GM19324 (cell line): Measurements from ENCODE around the gene PPP1CC.
A peak's percentile ranks its signal among the peaks of the same experiment; 100 is the strongest.
"Not testable (repeated sequence)": the region's sequence is repeated elsewhere in the genome, so short reads cannot be mapped to it uniquely, and the experiment has no call there.

Experiments
- ATAC-seq: cut with Tn5 transposase; IDR thresholded peaks from one replicate; pipeline ENCODE4 v1.9.1; 2021; ENCODE audit warnings: mild to moderate bottlenecking, moderate library complexity; ENCODE audit not compliant: unreplicated experiment, low FRiP score

The PPP1CC gene

DNA sequence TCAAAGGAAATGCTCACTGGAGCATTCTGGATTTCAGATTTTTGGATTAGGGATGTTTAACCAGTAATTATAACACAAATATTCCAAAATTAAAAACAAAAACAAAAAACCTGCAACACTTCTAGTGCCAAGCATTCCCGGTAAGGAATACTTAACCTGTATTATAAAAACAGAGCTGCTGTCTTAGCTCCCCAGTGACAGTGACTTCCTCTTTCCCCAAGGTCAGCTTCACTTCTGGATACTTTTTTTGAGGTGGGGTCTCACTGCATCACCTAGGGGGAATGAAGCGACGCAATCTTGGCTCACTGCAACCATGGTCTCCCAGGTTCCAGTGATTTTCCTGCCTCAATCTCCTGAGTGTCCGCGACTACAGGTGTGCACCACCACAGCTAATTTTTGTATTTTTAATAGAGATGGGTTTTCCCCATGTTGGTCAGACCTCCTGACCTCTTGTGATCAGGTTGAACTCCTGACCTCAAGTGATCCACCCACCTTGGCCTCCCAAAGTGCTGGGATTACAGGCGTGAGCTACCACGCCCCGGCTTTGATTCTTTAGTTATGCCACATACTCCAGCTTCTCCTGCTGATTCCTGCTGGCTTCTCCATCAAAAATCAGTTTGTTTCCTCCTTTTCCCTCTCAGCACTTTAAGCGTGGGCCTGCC is 15.9 kb downstream of the PPP1CC start:
- no peak for ATAC-seq

DNA sequence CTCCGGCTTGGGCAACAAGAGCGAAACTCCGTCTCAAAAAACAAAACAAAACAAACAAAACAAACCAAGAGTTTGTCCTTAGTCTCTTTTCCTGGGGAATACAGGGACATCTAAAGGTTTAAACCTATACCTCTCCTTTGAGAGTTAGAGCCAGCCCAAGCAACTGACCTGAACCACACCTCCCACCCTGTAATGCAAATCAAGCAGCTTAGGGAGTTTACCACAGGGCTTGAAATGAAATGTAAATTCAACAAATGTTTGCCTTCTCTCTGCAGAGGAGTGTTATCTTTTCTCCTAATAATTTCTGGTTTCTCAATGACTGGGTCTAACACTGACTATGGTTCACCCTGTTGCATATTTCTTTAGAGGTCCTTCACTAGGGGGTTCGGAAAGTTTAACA is 16.7 kb downstream of the PPP1CC start:
- no peak for ATAC-seq

DNA sequence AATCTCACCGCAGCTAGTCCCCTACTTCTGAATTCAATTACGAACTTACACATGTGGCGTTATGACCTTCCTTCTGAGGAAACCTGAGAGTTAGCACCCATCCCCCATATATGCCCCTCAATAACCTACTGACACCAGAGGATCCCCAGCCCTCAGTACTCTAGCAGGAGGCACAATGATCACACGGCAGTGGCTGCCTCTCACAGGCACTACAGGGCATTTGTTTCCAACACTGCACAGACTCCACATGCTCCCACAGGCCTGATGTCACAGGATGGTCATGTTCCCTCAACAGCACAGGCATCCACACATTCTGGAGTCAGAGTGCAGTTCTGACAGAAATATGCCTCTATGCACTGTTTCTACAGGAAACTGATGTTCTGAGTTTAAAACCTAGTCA is 17.4 kb downstream of the PPP1CC start:
- no peak for ATAC-seq

GRCh38 chr12:110722892-110723291 is 19.8 kb downstream of the PPP1CC start:
- not testable (repeated sequence) for ATAC-seq

DNA sequence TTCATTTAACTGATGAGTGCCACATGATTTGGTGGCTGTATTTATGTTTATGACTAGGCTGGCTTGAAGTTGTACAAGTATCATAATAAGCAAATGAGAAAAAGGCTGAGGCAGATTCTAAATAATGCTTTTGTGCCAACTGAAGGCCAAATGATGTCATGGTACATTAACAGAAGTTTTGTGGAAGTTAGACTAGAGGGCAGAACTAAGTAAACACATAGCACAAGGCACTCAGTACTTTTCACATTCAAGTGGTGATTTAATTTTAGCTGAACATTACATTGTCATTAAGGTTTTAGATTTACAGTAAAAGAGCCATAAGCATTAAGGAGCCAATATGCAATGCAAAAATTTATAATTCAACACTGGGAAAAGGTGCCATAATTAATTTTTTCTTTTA is 21.1 kb downstream of the PPP1CC start:
- no peak for ATAC-seq

- no peak for ATAC-seq
Observed at GRCh38 chr12:110720516-110720915, 22.2 kb downstream of the PPP1CC start.

GRCh38 chr12:110718222-110718908 is 24.3 kb downstream of the PPP1CC start:
- no peak for ATAC-seq

GRCh38 chr12:110717037-110717436 is 25.7 kb downstream of the PPP1CC start:
- no peak for ATAC-seq

DNA sequence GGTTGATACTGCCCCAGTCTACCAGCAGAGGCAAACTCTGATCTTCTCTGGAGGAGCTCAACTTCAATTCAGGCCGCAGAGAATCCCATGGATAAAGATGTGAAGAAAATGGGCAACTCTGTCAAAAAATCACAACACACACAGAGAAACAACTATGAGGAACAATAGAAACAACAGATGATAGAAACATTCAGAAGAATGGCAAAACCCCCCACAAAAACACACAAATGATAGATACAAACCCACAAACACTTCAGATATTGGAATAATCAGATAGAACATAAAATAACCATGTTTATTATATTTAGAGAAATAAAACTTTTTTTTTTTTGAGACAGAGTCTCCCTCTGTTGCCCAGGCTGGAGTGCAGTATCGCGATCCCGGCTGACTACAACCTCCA is 33.8 kb downstream of the PPP1CC start:
- no peak for ATAC-seq

- ATAC-seq, result no peak
Observed at GRCh38 chr12:110705309-110705708, 37.4 kb downstream of the PPP1CC start.

GRCh38 chr12:110704750-110705149 is 37.9 kb downstream of the PPP1CC start:
- no peak for ATAC-seq

GRCh38 chr12:110704231-110704630 is 38.5 kb downstream of the PPP1CC start:
- no peak for ATAC-seq

DNA sequence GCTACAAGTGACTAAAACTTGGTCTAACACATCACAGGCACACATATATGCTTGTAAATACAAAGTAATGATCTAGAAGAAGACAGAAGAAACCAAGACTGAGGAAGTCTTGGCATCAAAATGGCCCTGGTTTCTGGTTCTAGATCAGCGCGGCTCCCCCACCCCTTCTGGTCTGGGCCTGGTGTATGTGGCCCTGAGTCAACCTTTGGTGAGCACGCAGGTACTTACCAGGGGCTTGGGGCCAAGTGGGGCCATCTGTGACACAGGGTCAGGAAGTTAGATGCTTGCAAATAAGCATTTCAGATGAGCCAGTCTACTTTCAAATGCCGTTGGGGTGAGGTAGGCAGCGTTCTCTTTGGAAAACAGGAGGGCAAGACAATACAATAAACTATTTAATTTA is 40.6 kb downstream of the PPP1CC start:
- ATAC-seq, result no peak

DNA sequence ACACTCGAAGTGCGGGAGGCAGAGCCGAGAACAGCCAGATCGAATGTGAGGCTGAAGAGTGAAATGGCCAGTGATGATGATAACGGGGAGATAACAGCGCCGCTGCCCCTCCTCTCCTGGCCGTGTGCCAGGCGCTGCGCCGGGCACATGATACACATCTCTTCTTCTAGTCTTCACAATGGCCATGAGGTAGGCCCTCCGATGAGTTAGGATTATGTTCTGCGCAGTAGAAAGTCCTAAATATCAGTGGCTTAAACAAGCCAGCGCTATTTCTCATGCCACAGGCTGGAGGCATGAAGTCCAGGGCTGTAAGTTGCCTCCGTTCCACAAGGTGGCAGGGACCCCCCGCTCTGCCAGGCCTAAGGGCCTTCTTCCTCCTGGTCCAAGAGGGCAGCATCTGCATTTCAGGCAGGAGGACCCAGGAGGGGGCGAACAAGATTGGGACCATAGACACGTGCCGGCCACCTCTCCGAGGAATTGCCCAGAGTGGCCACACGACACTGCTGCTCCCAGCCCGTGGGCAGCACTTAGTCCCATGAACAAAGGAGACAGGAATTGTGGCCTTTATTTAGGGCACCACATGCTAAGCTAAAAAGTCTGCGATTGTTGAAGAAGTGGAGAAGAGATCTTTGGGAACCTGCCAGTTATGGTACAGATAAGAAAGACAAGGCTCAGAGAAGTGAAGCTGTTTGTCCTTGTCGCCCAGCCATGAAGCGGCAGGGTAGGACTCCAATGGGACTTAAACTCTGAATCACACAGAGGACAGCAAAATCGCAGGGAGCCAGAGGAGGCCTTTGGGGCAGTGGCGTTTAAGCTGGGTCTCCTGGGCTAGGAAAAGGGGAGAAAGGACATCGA is 42.9 kb downstream of the PPP1CC start:
- no peak for ATAC-seq

- ATAC-seq, result peak; percentile 76
Observed at GRCh38 chr12:110698171-110698902, 44.4 kb downstream of the PPP1CC start.

- ATAC-seq, result no peak
Observed at GRCh38 chr12:110697236-110697635, 45.5 kb downstream of the PPP1CC start.

DNA sequence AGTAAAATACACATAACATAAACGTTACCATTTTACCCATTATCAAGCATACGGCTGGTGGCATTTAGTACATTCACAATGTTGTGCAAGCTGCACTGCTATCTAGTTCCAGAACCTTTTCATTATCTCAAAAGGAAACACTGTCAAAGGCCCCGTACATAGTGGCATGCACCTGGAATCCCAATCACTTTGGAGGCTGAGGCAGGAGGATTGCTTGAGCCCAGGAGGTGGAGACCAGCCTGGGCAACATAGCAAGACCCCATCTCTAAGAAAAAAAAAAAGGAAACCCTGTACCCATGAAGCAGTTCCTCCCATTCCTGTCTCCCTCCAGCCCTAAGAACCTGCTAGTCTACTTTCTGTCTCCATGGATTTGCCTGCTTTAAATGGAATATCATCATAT is 46.4 kb downstream of the PPP1CC start:
- no peak for ATAC-seq

DNA sequence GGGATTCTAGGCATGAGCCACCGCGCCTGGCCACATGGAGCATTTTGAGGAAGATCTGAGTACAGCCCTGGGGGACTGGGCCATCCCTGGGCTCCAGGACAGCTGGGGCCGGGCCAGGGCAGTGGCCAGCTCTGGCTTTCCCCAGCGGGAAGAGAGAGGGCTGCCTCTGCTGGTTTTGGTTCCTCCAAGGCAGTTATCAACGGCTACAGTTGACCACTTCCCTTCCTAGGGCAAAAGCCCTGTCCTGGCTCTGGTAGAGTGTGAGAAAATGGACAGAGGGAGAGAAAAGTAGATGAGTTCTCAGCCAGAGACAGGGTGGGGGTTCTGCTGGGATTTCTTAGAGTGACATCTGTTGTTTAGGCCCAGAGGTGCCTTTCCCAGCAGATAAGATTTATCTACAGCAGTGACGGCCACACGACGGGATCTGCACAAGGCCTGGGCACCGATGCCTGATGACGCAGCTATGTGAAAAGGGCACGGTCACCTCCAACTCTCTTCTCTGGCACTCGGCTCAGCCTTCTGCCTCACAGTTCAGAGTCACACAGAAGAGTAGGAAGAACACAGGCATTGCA is 48.3 kb downstream of the PPP1CC start:
- no peak for ATAC-seq

DNA sequence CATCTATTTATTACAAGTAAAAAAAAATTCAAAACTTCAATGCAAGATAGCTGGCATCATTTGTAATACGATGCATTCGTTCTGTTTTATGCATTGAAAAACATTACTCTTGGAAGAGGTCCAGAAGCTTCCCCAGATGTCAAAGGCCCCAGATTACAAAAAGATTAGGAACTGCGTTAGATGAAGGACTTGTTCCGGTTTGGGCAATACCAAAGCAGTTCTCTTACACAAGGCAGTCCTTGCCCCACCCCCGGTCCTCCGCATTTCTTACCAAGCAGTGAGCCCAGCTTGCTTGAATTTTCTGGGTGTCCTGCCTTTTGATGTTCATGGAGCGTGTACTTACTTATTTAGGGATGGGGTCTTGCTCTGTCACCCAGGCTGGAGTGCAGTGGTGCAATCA is 49.0 kb downstream of the PPP1CC start:
- no peak for ATAC-seq

DNA sequence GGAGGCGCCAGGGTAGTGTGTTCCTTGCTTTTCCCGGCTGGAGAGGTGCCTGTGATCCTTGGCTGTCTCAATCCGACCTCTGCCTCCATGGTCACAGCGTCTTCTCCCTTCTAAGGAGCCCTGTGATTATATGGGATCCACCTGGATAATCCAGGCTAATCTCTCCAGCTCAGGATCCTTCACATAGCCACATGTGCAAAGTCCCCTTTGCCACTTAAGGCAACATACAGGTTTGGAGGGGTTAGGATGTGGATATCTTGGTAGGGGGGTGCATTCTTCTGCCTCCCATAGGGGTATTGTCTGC is 52.6 kb downstream of the PPP1CC start:
- no peak for ATAC-seq
